ENCODE results near the gene BAAT.

GRCh38 chr9:101381118-101381517 lies 3.7 kb downstream of the BAAT start:
- no peak for TF ChIP-seq POLR2A (IDR thresholded peaks at IDR 0.05; ENCODE audit: low read depth, low read length)
- TF ChIP-seq POLR2AphosphoS5 (IDR thresholded peaks at IDR 0.05; ENCODE audit: low read depth, low read length): no peak
- TF ChIP-seq SPI1 (IDR thresholded peaks at IDR 0.05; ENCODE audit: low read depth, low read length): no peak
- no peak for TF ChIP-seq POU2F2 (IDR thresholded peaks at IDR 0.05; ENCODE audit: low read depth, low read length)
- TF ChIP-seq TAF1 (IDR thresholded peaks at IDR 0.05; ENCODE audit: low read depth, low read length): no peak
- no peak for TF ChIP-seq PAX5 (IDR thresholded peaks at IDR 0.05; ENCODE audit: insufficient read depth, low read length, severe bottlenecking)
